HG03103 (cell line): ENCODE data around the gene NEDD4.
"Not testable (repeated sequence)": the region's sequence is repeated elsewhere in the genome, so short reads cannot be mapped to it uniquely, and the experiment has no call there.

Source experiments
- ATAC-seq: cut with Tn5 transposase; IDR thresholded peaks from one replicate; pipeline ENCODE4 v1.9.1; 2021; ENCODE audit warnings: low read depth; ENCODE audit not compliant: unreplicated experiment

NEDD4 gene

GRCh38 chr15:55960946-55961345 lies 32.5 kb downstream of the NEDD4 start:
- no peak for ATAC-seq

GRCh38 chr15:55959744-55960447 lies 33.5 kb downstream of the NEDD4 start:
- ATAC-seq, result no peak

GRCh38 chr15:55958349-55958748 lies 35.1 kb downstream of the NEDD4 start:
- ATAC-seq, result no peak

GRCh38 chr15:55954862-55955605 lies 38.4 kb downstream of the NEDD4 start:
- ATAC-seq, result no peak

GRCh38 chr15:55952501-55953274 lies 40.7 kb downstream of the NEDD4 start:
- not testable (repeated sequence) for ATAC-seq

GRCh38 chr15:55944606-55945005 lies 48.8 kb downstream of the NEDD4 start:
- ATAC-seq, result not testable (repeated sequence)

- ATAC-seq, result no peak
These were observed 51.1 kb downstream of the NEDD4 start for GRCh38 chr15:55942332-55942731.

GRCh38 chr15:55937040-55937439 lies 56.4 kb downstream of the NEDD4 start:
- no peak for ATAC-seq

- no peak for ATAC-seq
These were observed 64.5 kb downstream of the NEDD4 start for GRCh38 chr15:55928955-55929354.

GRCh38 chr15:55921744-55922143 lies 71.7 kb downstream of the NEDD4 start:
- no peak for ATAC-seq

- no peak for ATAC-seq
These were observed 75.5 kb downstream of the NEDD4 start for GRCh38 chr15:55917881-55918296.

- no peak for ATAC-seq
These were observed 76.6 kb downstream of the NEDD4 start for GRCh38 chr15:55916666-55917409.

GRCh38 chr15:55915876-55916567 lies 77.4 kb downstream of the NEDD4 start:
- no peak for ATAC-seq

GRCh38 chr15:55915221-55915620 lies 78.2 kb downstream of the NEDD4 start:
- ATAC-seq, result no peak

GRCh38 chr15:55914446-55914845 lies 79.0 kb downstream of the NEDD4 start:
- no peak for ATAC-seq

GRCh38 chr15:55912982-55913381 lies 80.4 kb downstream of the NEDD4 start:
- no peak for ATAC-seq

- no peak for ATAC-seq
These were observed 84.2 kb downstream of the NEDD4 start for GRCh38 chr15:55909036-55909811.

- ATAC-seq, result no peak
These were observed 85.6 kb downstream of the NEDD4 start for GRCh38 chr15:55907797-55908196.

- ATAC-seq, result no peak
These were observed 90.4 kb downstream of the NEDD4 start for GRCh38 chr15:55902981-55903380.
